GM19043 (cell line): ENCODE data around the gene TSPAN3.

Source experiments
- ATAC-seq: cut with Tn5 transposase; IDR thresholded peaks from one replicate; pipeline ENCODE4 v1.9.1; 2021; ENCODE audit warnings: low read depth; ENCODE audit not compliant: unreplicated experiment

TSPAN3 gene

DNA sequence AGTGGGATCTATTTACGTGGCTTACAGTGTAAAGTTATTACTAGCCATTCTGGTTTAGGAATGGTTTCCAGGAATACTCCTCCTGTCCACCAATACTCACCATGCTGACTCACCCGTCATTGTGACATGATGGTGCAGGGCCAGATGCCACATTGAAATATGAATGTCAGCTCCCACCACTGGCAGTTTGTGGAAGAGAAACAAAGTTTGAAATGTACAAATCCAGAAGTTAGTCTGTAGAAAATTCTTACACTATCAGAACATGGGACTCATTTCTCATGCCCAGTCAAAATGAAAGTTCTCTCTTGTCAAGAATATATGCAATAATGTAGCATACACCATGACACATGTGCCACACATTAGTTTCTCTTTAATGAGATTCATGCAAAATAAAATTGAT lies 14.4 kb upstream of the TSPAN3 start:
- no peak for ATAC-seq

DNA sequence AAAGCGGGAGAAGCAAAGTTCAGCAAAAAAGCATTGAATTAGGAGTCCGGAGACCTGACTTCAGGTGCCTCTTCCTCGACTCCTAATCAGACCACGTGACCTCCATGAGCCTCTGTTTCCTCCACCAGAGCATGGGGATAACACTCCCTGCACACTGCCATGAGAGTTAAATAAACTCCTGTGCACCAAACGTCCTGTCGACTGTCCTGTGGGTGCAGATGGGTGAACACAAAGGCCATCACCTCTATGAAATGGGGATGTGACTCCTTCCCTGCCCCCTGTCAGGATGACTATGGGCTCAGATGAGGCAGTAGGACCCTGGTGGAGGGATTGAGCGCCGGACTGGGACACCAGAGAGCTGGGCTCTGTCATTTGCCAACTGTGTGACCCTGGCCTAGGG lies 13.5 kb upstream of the TSPAN3 start:
- ATAC-seq: no peak

DNA sequence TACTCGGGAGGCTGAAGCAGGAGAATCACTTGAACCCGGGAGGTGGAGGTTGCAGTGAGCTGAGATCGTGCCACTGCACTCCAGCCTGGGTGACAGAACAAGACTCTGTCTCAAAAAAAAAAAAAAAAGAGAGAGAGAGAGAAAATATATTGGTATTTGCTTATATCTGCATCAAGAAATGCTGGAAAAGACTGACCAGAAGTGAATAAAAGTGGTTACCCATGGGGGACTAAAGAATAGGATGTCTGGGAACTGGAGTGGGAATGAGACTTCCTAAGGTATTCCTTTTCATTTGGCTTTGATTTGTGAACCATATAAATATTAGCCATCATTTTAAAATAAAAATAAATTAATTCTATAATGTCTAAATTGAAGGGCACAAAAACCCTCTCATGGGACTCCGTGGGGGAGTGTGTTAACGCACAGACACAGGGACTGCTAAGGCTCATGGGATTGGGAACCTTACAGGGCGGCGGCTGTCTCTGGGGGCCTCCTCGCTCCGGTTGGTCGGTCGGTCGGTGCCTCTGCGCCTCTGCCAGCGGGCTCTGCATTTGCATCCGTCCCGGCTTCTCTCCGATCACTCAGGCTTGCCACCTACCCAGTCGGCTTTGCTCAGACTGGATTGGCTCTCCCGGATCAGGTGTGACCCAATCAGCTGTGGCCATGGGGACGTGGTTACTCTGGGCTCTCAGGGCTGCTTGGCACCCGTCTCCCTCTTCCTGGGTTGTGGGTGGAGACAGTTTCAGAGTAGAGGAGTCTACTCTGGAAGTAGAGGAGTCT lies 12.7 kb upstream of the TSPAN3 start:
- ATAC-seq: peak; percentile 51

- ATAC-seq: no peak
These were observed 11.1 kb upstream of the TSPAN3 start for GRCh38 chr15:77081971-77082370.

- no peak for ATAC-seq
These were observed 5.5 kb upstream of the TSPAN3 start for GRCh38 chr15:77076323-77076915.

- ATAC-seq: no peak
These were observed 4.6 kb upstream of the TSPAN3 start for GRCh38 chr15:77075528-77075927.

DNA sequence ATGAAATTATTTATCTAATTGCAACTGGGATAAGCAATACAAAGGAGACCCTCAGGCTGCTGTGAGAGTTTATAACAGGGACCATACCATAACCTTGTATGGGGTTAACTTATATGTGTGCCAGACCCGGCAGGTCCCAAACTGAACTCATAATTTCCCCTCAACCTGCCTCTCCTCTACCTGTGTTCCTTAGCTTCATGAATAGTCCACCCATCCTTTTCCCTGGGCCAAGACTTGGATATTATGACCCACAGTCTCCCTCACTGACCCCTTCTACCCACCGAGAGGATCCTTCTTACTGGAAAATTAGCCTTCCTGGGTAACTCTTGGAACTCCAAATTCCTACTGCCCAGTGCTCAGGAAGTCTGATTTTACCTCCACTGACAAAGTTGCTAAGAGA lies 3.4 kb upstream of the TSPAN3 start:
- ATAC-seq: no peak

DNA sequence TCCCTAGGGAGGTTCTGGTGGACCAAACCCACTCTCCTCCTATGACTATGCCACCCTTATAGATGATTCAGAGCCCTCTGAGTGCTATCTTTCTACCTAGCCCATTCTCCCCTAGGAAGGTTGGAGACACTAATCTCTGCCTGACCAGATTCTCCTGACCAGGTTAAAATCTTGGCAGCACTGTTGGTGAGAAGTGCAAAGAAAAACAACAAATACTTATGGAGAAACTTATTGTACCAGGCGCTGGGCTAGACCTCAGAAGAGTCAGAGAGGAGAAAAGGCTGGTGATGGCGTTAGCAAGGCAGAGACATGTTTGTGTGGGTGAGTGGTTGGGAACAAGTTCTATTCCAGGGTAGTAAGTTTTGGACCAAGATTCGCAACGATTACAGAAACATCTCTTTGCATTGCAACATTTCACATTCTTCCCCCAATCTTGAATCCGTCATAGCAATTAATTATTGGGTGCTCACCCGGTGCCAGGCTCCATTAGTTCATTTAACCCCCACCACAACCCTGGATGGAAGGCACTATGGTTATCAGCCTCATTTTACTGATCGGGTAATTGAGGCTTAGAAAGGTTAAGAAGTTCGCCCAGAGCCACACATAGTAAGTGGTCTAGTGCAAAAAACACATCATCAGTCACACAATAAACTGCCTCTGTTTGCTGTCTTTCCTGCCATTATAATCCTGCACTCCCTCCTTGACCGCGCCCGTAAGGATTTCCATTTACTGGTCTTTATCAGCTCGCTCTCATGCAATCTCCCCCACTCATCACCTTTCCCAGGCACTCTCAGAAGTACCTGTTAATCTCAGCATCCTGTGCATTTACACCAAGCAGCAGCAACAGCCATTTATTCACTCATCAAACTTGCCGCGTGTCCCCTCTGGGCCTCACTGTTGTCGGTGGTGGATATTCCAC lies 655 bp upstream of the TSPAN3 start:
- ATAC-seq: no peak

DNA sequence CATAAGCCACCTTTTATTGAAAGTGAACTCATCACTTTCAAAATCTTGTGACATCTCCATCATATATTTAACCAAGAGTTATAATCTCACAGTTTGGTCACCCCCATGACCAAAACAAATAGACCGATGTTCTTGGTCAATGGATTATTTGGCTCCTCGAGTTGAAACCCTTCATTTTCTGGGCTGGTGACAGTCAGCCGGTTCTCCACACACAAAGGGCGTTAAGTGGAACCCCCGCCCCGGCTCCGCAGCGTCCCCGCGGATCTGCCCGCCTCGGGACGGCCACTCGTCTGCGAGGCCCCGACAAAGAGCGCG lies 772 bp downstream of the TSPAN3 start:
- ATAC-seq: no peak

GRCh38 chr15:77069521-77070121 lies 1.3 kb downstream of the TSPAN3 start:
- no peak for ATAC-seq

DNA sequence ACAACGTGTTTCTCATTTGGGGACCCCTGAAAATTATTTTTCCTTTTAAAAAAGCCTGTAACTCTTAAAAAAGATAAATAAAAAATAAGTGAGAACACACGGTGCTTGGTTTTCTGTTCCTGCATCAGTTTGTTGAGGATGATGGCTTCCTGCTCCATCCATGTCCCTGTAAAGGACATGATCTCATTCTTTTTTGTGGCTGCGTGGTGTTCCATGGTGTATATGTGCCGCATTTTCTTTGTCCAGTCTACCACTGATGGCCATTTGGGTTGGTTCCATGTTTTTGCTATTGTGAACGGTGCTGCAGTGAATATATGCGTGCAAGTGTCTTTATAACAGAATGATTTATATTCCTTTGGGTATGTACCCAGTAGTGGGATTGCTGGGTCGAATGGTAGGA lies 2.3 kb downstream of the TSPAN3 start:
- ATAC-seq: no peak

DNA sequence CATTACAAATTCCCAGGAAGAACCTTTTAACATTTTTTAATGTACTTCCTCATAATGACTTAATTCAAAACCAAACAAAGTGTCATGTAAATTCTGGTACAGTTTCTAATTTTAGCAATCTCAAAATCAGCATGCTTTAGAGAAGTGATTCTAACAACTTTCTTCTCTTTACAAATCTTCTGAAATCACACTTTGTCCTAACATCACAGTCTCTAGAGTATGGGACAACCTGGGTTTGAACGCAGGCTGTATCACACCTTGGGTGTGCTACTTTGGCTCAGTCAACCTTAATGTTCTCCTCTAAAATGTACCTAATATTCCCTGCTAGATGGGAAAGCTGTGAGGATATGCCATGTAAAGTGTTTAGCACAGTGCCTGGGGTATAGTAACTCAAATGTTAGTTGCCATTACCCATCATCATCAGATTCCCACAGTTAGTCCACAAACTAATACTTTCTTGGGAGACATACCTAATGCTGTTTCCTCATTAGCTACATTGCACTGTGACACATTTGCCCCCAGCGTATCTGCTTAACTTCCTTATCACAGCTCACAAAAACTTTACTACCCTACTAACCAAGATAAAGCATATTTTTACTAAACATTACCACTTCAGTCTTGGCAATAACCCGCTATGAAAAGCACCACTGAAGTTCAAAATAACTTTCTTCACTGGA lies 3.1 kb downstream of the TSPAN3 start:
- ATAC-seq: no peak

DNA sequence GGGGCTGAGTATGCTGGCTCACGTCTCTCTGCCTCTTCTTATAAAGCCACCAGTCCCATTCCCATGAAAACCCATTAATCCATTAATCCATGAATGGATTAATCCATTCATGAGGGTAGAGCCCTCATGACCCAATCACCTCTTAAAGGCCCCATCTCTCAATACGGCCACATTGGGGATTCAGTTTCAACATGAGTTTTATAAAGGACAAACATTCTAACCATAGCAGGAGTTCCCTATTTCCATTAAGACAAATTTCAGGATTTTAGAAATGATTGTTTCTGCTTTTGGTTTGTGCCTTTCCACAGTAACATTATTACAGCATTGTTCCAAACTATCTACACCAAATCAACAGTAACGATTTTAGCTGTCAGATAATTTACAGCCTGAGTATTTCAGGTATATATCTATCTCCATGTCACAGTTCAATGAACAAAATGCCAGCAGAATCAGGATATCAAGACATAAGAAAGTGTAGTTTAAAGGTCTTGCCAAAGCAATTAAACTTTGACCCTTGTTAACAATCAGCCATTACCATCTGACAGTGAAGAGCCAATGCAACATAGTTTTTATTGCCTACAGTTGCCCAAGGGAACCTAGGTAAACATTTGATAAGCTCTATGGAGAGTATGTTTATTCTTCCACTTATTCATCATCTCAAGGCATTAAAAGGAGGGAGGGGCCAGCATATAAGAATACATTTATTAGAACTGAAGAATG lies 3.8 kb downstream of the TSPAN3 start:
- no peak for ATAC-seq

DNA sequence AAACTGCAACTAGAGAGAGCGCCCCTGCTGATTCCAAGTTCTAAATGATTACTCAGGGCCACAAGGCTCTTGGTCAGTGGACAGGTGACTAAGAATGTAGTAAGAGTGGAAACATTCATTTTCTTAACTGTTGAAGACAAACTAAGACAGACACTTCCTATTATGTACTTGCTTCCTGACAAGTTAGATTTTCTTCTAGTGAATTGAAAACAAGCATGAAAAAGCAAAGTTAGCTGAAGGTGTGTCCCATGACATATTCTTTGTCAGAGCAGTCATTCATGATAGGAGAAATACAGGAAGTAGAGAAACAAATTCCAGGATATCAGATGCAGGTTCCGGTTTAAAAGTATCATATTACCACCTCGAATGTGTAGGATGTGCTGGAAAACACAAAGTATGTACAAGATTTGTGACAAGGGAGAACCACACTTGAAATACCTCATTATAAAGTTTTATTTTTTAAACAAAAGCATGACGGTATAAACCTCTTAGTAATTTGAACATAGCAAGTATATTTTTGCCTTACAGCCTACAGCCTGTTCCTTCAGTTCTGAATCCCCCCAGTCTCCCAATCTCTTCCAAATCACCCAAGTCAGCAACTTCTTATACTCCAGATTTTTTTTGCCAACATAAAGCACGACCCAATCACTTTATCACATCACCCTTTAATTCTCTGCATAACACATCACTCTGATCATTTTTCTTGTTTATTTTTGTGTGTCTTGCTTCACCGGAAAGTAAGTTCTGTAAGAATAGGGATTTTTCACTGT lies 6.2 kb downstream of the TSPAN3 start:
- ATAC-seq: no peak

GRCh38 chr15:77064063-77064462 lies 6.8 kb downstream of the TSPAN3 start:
- no peak for ATAC-seq

GRCh38 chr15:77063249-77063648 lies 7.7 kb downstream of the TSPAN3 start:
- no peak for ATAC-seq

DNA sequence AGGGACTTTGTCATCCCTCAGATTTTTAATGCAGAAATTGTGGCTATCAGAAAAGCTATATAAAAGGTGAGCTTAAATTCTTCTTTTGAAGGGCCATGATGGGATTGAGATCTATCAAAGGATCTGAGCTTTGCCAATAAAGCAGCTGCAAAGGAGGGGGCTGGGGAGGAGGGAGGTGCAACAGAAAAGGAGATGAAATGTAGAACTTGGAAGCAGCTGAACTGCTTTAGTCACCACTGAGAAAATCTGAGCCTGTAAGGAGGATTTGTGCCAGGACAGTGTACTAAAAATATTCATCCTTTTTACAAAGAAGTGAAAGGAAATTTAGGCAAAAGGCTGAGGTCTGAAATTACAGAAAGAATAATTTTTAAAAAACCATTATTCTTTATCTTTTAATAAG lies 10.4 kb downstream of the TSPAN3 start:
- ATAC-seq: no peak

DNA sequence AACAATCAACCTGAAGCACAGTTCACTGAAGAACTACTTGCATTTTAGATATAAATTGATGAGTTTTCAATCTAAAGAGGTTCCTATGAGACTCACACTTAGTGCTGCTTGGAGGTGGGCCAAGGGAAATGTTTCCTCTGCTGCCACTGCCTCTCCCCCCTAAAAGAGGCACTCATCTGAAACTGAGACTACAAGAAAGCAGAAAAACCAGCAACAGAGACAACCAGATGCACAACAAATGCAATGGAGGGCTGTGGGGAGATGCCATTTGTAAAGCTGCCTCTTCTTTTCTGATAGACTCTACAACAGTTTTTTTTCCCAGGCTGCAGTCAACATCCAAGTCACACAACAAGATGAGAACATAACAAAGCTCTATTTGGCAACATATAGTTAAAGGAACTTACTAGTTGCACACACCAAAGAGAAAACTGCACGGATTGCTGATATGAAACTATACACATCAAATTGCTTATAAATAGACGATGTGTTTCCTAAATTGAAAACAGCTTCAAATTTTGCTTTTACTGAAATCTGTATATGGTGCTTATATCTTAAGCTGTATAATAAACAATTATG lies 11.0 kb downstream of the TSPAN3 start:
- ATAC-seq: no peak

- ATAC-seq: no peak
These were observed 12.4 kb downstream of the TSPAN3 start for GRCh38 chr15:77058468-77058867.
